Aortic smooth muscle cell (primary cell): Measurements from ENCODE around the gene SHCBP1. TPM values are rescaled to one million over a fixed set of nuclear protein-coding genes. Genes with fewer than 3 reads are reported as not detected.

Experiments
- total RNA-seq: library from RNA; depleted of rRNA; stranded (reverse); fragments of >200 nt; gene quantifications from 2 replicates; pipeline ENCODE4 v1.2.3, GENCODE V29; 2014

SHCBP1 gene, protein sequence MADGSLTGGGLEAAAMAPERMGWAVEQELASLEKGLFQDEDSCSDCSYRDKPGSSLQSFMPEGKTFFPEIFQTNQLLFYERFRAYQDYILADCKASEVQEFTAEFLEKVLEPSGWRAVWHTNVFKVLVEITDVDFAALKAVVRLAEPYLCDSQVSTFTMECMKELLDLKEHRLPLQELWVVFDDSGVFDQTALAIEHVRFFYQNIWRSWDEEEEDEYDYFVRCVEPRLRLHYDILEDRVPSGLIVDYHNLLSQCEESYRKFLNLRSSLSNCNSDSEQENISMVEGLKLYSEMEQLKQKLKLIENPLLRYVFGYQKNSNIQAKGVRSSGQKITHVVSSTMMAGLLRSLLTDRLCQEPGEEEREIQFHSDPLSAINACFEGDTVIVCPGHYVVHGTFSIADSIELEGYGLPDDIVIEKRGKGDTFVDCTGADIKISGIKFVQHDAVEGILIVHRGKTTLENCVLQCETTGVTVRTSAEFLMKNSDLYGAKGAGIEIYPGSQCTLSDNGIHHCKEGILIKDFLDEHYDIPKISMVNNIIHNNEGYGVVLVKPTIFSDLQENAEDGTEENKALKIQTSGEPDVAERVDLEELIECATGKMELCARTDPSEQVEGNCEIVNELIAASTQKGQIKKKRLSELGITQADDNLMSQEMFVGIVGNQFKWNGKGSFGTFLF
- 16.4 and 27.6 TPM in 2 replicates for total RNA-seq

GRCh38 chr16:46621006-46621933 lies at the start of gene SHCBP1:
Gene SHCBP1, minus strand, starts transcription at chr16:46621379. Its CDS starts 20 bp downstream, at chr16:46621359.

Other genes with a start within 250 kb of the SHCBP1 start
- gene VPS35, start 67.8 kb upstream of the SHCBP1 start, total RNA-seq, result 66.6 and 74.5 TPM in 2 replicates
- gene ORC6, start 68.3 kb upstream of the SHCBP1 start, total RNA-seq, result 5.8 and 10.8 TPM in 2 replicates
- gene MYLK3, start 127.0 kb upstream of the SHCBP1 start, total RNA-seq, result 0.06 and 0.26 TPM in 2 replicates
- 4.8 and 7.2 TPM in 2 replicates for gene C16orf87, start 209.8 kb upstream of the SHCBP1 start, total RNA-seq